Liver (tissue), 9 donors: ENCODE measurements around the gene CHN1. TPM values are rescaled to one million over a fixed set of nuclear protein-coding genes. Genes with fewer than 3 reads are reported as not detected.

Source experiments
- DNase-seq: peaks from one replicate; pipeline ENCODE4 v3.0.0-alpha.2; 2017; ENCODE audit warnings: low spot score
- H3K27ac ChIP-seq, 2 donors: one replicate each; pipeline ENCODE4 v1.7.0; 2013; ENCODE audit warnings: inconsistent platforms in 2 of 2, low read length in 2 of 2, control low read depth in 1 of 2, low read depth in 1 of 2, mild to moderate bottlenecking in 1 of 2
- H3K27me3 ChIP-seq, 4 donors: one replicate each; pipeline versions ENCODE4 v1.6.1 to v1.7.0; 2013; ENCODE audit warnings: low read length in 3 of 4, inconsistent platforms in 1 of 4, mild to moderate bottlenecking in 1 of 4, moderate library complexity in 1 of 4; ENCODE audit not compliant: control insufficient read depth in 4 of 4, insufficient read depth in 4 of 4
- H3K36me3 ChIP-seq, 4 donors: one replicate each; pipeline versions ENCODE4 v1.6.1 to v1.7.0; 2013; ENCODE audit warnings: low read length in 3 of 4, mild to moderate bottlenecking in 3 of 4, low read depth in 1 of 4, moderate library complexity in 1 of 4; ENCODE audit not compliant: control insufficient read depth in 4 of 4, insufficient read depth in 3 of 4
- H3K4me1 ChIP-seq, 4 donors: one replicate each; pipeline versions ENCODE4 v1.6.1 to v1.7.0; 2013; ENCODE audit warnings: low read length in 3 of 4, mild to moderate bottlenecking in 3 of 4, moderate library complexity in 1 of 4; ENCODE audit not compliant: control insufficient read depth in 4 of 4, insufficient read depth in 4 of 4
- H3K4me3 ChIP-seq, 3 donors: one replicate each; pipeline versions ENCODE4 v1.6.1 to v1.7.0; 2013; ENCODE audit warnings: low read length in 3 of 3, control low read depth in 1 of 3, low read depth in 1 of 3, mild to moderate bottlenecking in 1 of 3
- H3K9ac ChIP-seq, 2 donors: one replicate each; pipeline ENCODE4 v1.7.0; 2013; ENCODE audit warnings: low read length in 2 of 2, mild to moderate bottlenecking in 2 of 2, moderate library complexity in 2 of 2, control low read depth in 1 of 2, low read depth in 1 of 2
- H3K9me3 ChIP-seq, 4 donors: one replicate each; pipeline versions ENCODE4 v1.6.1 to v1.7.0; 2013; ENCODE audit warnings: low read length in 3 of 4; ENCODE audit not compliant: control insufficient read depth in 4 of 4
- FOXA2 ChIP-seq: IDR thresholded peaks from 2 replicates; pipeline ENCODE4 v1.6.1; 2016; ENCODE audit warnings: antibody characterized with exemption
- GABPA ChIP-seq, 2 donors: IDR thresholded peaks in 1 of 2; conservative IDR thresholded peaks in 1 of 2; 2 replicates each; pipeline ENCODE4 v1.6.1; 2016; ENCODE audit warnings: antibody characterized with exemption in 2 of 2, mild to moderate bottlenecking in 1 of 2, moderate library complexity in 1 of 2
- HNF4A ChIP-seq, 2 donors: conservative IDR thresholded peaks; 2 replicates each; pipeline ENCODE4 v1.6.1; 2016; ENCODE audit warnings: antibody characterized with exemption in 2 of 2, mild to moderate bottlenecking in 2 of 2
- HNF4G ChIP-seq: IDR thresholded peaks from 2 replicates; pipeline ENCODE4 v1.6.1; 2016; ENCODE audit warnings: antibody characterized with exemption
- JUND ChIP-seq, 2 donors: IDR thresholded peaks; 2 replicates each; pipeline ENCODE4 v1.6.1; 2016; ENCODE audit warnings: antibody characterized with exemption in 2 of 2
- RAD21 ChIP-seq, 2 donors: IDR thresholded peaks; 2 replicates each; pipeline ENCODE4 v1.6.1; 2016; ENCODE audit warnings: antibody characterized with exemption in 2 of 2, mild to moderate bottlenecking in 2 of 2
- RXRA ChIP-seq, 2 donors: IDR thresholded peaks; 2 replicates each; pipeline ENCODE4 v1.6.1; 2017 to 2018; ENCODE audit warnings: antibody characterized with exemption in 2 of 2, mild to moderate bottlenecking in 1 of 2
- SP1 ChIP-seq: IDR thresholded peaks from 2 replicates; pipeline ENCODE4 v1.6.1; 2018; ENCODE audit warnings: antibody characterized with exemption, mild to moderate bottlenecking
- TAF1 ChIP-seq: conservative IDR thresholded peaks from 2 replicates; pipeline ENCODE4 v1.6.1; 2016; ENCODE audit warnings: antibody characterized with exemption, mild to moderate bottlenecking
- YY1 ChIP-seq: IDR thresholded peaks from 2 replicates; pipeline ENCODE4 v1.6.1; 2016; ENCODE audit warnings: antibody characterized with exemption, mild to moderate bottlenecking
- WGBS: extraction: QIAGEN DNeasy Blood & Tissue Kit; methylation state at CpG from one replicate; pipeline ENCODE4 v1.1.7; 2013; 5-methylcytosine and 5-hydroxymethylcytosine counted together
- polyA plus RNA-seq, 2 donors: library from polyadenylated mRNA; stranded (reverse) in 1 of 2; unstranded in 1 of 2; fragments of 200-250 nt in 1 of 2; fragments of >200 nt in 1 of 2; fragmentation: Nextera tagmentation in 1 of 2; extraction: Ambion mirVana in 1 of 2; gene quantifications; one replicate each; pipeline versions ENCODE4 v1.2.1 to v1.2.3, GENCODE V29; 2013 to 2015
- total RNA-seq, 2 donors: library from RNA; depleted of rRNA; stranded (reverse); fragments of >200 nt; gene quantifications; one replicate each; pipeline ENCODE4 v1.2.3, GENCODE V29; 2014
- TF ChIP-seq, protein P1 (sequence below): fragments of 150-350 bp; IDR thresholded peaks from 2 replicates; pipeline ENCODE4 v1.5.1; 2017; ENCODE audit warnings: improper control_type of control experiment, low read depth, low read length; ENCODE audit not compliant: missing input control
- TF ChIP-seq, protein P2 (sequence below): IDR thresholded peaks from 2 replicates; pipeline ENCODE4 v1.6.1; 2016; ENCODE audit warnings: antibody characterized with exemption
- TF ChIP-seq, protein P3 (sequence below): IDR thresholded peaks from 2 replicates; pipeline ENCODE4 v1.6.1; 2016; ENCODE audit warnings: antibody characterized with exemption, mild to moderate bottlenecking
- TF ChIP-seq, protein P4 (sequence below): IDR thresholded peaks from 2 replicates; pipeline ENCODE4 v1.6.1; 2016; ENCODE audit warnings: antibody characterized with exemption
- TF ChIP-seq, protein P5 (sequence below): IDR thresholded peaks from 2 replicates; pipeline ENCODE4 v1.6.1; 2016; ENCODE audit warnings: antibody characterized with exemption
- donor health status: healthy.
- donor health status: healthy.
- donor health status: healthy.
- donor health status: healthy.
- donor health status: healthy.

Gene CHN1
- total and polyA plus RNA-seq, 4 donors: 0.66 to 1.6 (median 1.1) TPM

DNA sequence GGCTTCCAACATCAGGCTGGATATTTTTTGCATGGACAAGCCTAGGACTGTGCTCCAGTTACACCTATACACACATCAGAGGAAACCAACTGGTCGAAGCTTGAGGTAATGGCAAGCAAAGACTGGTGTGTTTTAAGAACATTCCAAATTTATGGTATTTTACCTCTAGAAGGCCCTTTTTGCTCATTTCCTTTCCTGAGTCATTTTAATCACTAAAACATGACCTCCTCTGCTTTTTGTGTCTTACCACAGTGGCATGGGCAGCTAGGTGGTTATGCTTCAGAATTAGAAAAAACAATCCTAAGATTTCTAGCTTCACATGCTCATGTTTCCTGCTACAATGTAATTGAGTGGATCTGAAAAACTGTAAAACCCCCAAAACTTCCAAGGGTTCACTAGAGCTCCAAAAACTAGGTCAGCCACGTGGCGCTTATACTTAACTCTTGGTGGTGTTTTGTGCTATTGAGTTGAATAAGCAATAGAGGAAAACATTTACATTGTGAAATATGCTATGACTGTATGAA is 210.3 kb downstream of the CHN1 start:
- no peak overlapping the region for H3K9ac ChIP-seq
- H3K4me3 ChIP-seq: no peak overlapping the region
- H3K4me1 ChIP-seq: no peaks in the 10 kb centered on the region
- no peak overlapping the region for H3K27ac ChIP-seq
- H3K9me3 ChIP-seq: no peaks in the 10 kb centered on the region
- H3K27me3 ChIP-seq: peaks cover 0 to 2% (median 0%) of the 10 kb centered on the region in 4 donors
- TF ChIP-seq RXRA (IDR thresholded peaks at IDR 0.05) (no peak), SP1 (no peak), RAD21 (IDR thresholded peaks at IDR 0.05) (no peak), TAF1 (no peak), HNF4G (no peak), FOXA2 (no peak), YY1 (no peak), GABPA (IDR thresholded peaks at IDR 0.05 in 1 of 2, conservative IDR thresholded peaks at IDR 0.05 in 1 of 2) (no peak), HNF4A (conservative IDR thresholded peaks at IDR 0.05) (no peak), JUND (IDR thresholded peaks at IDR 0.05) (no peak)
- TF ChIP-seq, protein P1, sequence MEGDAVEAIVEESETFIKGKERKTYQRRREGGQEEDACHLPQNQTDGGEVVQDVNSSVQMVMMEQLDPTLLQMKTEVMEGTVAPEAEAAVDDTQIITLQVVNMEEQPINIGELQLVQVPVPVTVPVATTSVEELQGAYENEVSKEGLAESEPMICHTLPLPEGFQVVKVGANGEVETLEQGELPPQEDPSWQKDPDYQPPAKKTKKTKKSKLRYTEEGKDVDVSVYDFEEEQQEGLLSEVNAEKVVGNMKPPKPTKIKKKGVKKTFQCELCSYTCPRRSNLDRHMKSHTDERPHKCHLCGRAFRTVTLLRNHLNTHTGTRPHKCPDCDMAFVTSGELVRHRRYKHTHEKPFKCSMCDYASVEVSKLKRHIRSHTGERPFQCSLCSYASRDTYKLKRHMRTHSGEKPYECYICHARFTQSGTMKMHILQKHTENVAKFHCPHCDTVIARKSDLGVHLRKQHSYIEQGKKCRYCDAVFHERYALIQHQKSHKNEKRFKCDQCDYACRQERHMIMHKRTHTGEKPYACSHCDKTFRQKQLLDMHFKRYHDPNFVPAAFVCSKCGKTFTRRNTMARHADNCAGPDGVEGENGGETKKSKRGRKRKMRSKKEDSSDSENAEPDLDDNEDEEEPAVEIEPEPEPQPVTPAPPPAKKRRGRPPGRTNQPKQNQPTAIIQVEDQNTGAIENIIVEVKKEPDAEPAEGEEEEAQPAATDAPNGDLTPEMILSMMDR: no peak
- TF ChIP-seq, protein P2, sequence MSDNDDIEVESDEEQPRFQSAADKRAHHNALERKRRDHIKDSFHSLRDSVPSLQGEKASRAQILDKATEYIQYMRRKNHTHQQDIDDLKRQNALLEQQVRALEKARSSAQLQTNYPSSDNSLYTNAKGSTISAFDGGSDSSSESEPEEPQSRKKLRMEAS: no peak
- TF ChIP-seq, protein P3, sequence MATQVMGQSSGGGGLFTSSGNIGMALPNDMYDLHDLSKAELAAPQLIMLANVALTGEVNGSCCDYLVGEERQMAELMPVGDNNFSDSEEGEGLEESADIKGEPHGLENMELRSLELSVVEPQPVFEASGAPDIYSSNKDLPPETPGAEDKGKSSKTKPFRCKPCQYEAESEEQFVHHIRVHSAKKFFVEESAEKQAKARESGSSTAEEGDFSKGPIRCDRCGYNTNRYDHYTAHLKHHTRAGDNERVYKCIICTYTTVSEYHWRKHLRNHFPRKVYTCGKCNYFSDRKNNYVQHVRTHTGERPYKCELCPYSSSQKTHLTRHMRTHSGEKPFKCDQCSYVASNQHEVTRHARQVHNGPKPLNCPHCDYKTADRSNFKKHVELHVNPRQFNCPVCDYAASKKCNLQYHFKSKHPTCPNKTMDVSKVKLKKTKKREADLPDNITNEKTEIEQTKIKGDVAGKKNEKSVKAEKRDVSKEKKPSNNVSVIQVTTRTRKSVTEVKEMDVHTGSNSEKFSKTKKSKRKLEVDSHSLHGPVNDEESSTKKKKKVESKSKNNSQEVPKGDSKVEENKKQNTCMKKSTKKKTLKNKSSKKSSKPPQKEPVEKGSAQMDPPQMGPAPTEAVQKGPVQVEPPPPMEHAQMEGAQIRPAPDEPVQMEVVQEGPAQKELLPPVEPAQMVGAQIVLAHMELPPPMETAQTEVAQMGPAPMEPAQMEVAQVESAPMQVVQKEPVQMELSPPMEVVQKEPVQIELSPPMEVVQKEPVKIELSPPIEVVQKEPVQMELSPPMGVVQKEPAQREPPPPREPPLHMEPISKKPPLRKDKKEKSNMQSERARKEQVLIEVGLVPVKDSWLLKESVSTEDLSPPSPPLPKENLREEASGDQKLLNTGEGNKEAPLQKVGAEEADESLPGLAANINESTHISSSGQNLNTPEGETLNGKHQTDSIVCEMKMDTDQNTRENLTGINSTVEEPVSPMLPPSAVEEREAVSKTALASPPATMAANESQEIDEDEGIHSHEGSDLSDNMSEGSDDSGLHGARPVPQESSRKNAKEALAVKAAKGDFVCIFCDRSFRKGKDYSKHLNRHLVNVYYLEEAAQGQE: no peak
- TF ChIP-seq, protein P4, sequence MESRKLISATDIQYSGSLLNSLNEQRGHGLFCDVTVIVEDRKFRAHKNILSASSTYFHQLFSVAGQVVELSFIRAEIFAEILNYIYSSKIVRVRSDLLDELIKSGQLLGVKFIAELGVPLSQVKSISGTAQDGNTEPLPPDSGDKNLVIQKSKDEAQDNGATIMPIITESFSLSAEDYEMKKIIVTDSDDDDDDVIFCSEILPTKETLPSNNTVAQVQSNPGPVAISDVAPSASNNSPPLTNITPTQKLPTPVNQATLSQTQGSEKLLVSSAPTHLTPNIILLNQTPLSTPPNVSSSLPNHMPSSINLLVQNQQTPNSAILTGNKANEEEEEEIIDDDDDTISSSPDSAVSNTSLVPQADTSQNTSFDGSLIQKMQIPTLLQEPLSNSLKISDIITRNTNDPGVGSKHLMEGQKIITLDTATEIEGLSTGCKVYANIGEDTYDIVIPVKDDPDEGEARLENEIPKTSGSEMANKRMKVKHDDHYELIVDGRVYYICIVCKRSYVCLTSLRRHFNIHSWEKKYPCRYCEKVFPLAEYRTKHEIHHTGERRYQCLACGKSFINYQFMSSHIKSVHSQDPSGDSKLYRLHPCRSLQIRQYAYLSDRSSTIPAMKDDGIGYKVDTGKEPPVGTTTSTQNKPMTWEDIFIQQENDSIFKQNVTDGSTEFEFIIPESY: no peak
- TF ChIP-seq, protein P5, sequence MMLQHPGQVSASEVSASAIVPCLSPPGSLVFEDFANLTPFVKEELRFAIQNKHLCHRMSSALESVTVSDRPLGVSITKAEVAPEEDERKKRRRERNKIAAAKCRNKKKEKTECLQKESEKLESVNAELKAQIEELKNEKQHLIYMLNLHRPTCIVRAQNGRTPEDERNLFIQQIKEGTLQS: no peak
- no peak for DNase-seq
- H3K36me3 ChIP-seq: no peaks in the 10 kb centered on the region
- 87% methylated on average over 3 of the region's 3 CpGs for WGBS
